ENCODE data around the gene PPP5C.
"Not testable (repeated sequence)": the region's sequence is repeated elsewhere in the genome, so short reads cannot be mapped to it uniquely, and the experiment has no call there.

The PPP5C gene

GRCh38 chr19:46386996-46387712 lies 40.3 kb downstream of the PPP5C start:
- DNase-seq = no peak

- DNase-seq = no peak
Observed at GRCh38 chr19:46387713-46388130, 40.8 kb downstream of the PPP5C start.

- DNase-seq = no peak
Observed at GRCh38 chr19:46388311-46389095, 41.6 kb downstream of the PPP5C start.

- DNase-seq = no peak
Observed at GRCh38 chr19:46390121-46390858, 43.4 kb downstream of the PPP5C start.

- no peak for DNase-seq
Observed at GRCh38 chr19:46390866-46391265, 44.0 kb downstream of the PPP5C start.

- no peak for DNase-seq
Observed at GRCh38 chr19:46391296-46392251, 44.7 kb downstream of the PPP5C start.

GRCh38 chr19:46392252-46392801 lies 45.4 kb downstream of the PPP5C start:
- peak; percentile 87 for DNase-seq

GRCh38 chr19:46392837-46393236 lies 46.0 kb downstream of the PPP5C start:
- DNase-seq = no peak

GRCh38 chr19:46393456-46394401 lies 46.8 kb downstream of the PPP5C start:
- no peak for DNase-seq

GRCh38 chr19:46394402-46394797 lies 47.5 kb downstream of the PPP5C start:
- no peak for DNase-seq

- not testable (repeated sequence) for DNase-seq
Observed at GRCh38 chr19:46397801-46398479, 51.1 kb downstream of the PPP5C start.

- no peak for DNase-seq
Observed at GRCh38 chr19:46402725-46403124, 55.8 kb downstream of the PPP5C start.

GRCh38 chr19:46404055-46404752 lies 57.3 kb downstream of the PPP5C start:
- DNase-seq = peak; percentile 49

GRCh38 chr19:46404753-46405468 lies 58.0 kb downstream of the PPP5C start:
- no peak for DNase-seq

GRCh38 chr19:46406976-46407375 lies 60.1 kb downstream of the PPP5C start:
- DNase-seq = no peak

GRCh38 chr19:46407856-46408663 lies 61.2 kb downstream of the PPP5C start:
- DNase-seq = no peak

- DNase-seq = peak; percentile 47
Observed at GRCh38 chr19:46408664-46409039, 61.8 kb downstream of the PPP5C start.

GRCh38 chr19:46409191-46409590 lies 62.3 kb downstream of the PPP5C start:
- no peak for DNase-seq
